H1 (cell line): ENCODE data around the gene DNAJB6. TPM values are rescaled to one million over a fixed set of nuclear protein-coding genes. Genes with fewer than 3 reads are reported as not detected.

Source experiments
- CTCF ChIA-PET: fragments of 300-600 bp; sonication (Branson Sonifier 250); formaldehyde crosslinking; loops from one replicate; lab custom pipeline; 2021; ENCODE audit not compliant: partially characterized antibody; lab: Charles Lee
- POLR2A ChIA-PET: fragments of 300-600 bp; sonication (Branson Sonifier 250); formaldehyde crosslinking; loops from one replicate; lab custom pipeline; 2021; ENCODE audit warnings: inconsistent platforms; ENCODE audit not compliant: partially characterized antibody; lab: Charles Lee
- DNase-seq, 2 experiments: peaks; one replicate each; pipeline versions ENCODE4 v3.0.0 to v3.0.0-alpha.2; 2010 to 2022; ENCODE audit warnings: low spot score in 2 of 2, low read depth in 1 of 2, mixed read lengths in 1 of 2
- FAIRE-seq: peaks from 2 replicates; lab custom pipeline; 2011; peaks lifted over from hg19 to GRCh38; lab: Jason Lieb, UNC
- H2AFZ ChIP-seq: 2 replicates; pipeline ENCODE4 v1.8.1; 2012; ENCODE audit warnings: low read length, inconsistent platforms
- H2AK5ac ChIP-seq: 2 replicates; pipeline ENCODE4 v1.6.1; 2013; ENCODE audit warnings: low read depth, low read length
- H2BK120ac ChIP-seq: replicated peaks from 2 replicates; pipeline ENCODE3; 2013; ENCODE audit warnings: low read depth, low read length, inconsistent platforms
- H2BK12ac ChIP-seq: 2 replicates; pipeline ENCODE4 v1.6.1; 2013; ENCODE audit warnings: low read depth, low read length
- H2BK15ac ChIP-seq: 2 replicates; pipeline ENCODE4 v1.6.1; 2013; ENCODE audit warnings: low read length
- H2BK20ac ChIP-seq: 2 replicates; pipeline ENCODE4 v1.6.1; 2013; ENCODE audit warnings: low read length
- H2BK5ac ChIP-seq: 2 replicates; pipeline ENCODE4 v1.6.1; 2013; ENCODE audit warnings: low read depth, low read length
- H3K14ac ChIP-seq: 2 replicates; pipeline ENCODE4 v1.6.1; 2013; ENCODE audit warnings: inconsistent platforms; ENCODE audit not compliant: insufficient read length
- H3K18ac ChIP-seq: 2 replicates; pipeline ENCODE4 v1.6.1; 2013; ENCODE audit warnings: low read length; ENCODE audit errors: extremely low read depth
- H3K23ac ChIP-seq: 2 replicates; pipeline ENCODE4 v1.6.1; 2013; ENCODE audit warnings: inconsistent platforms; ENCODE audit not compliant: insufficient read length
- H3K23me2 ChIP-seq: 2 replicates; pipeline ENCODE4 v1.6.1; 2013; ENCODE audit warnings: low read depth, low read length
- H3K27ac ChIP-seq: 2 replicates; pipeline ENCODE4 v1.6.1; 2011; ENCODE audit warnings: low read depth, low read length, inconsistent platforms
- H3K27me3 ChIP-seq, 4 experiments: replicated peaks in 1 of 4; 1 replicate in 1 of 4; 2 replicates in 3 of 4; pipeline versions ENCODE4 v1.6.1 to v1.8.1; 2011 to 2013; ENCODE audit warnings: low read length in 3 of 4, mild to moderate bottlenecking in 3 of 4, inconsistent platforms in 2 of 4, mixed read lengths in 2 of 4, moderate library complexity in 1 of 4; ENCODE audit not compliant: control insufficient read depth in 3 of 4, insufficient read depth in 3 of 4; ENCODE audit errors: extremely low read depth in 1 of 4
- H3K36me3 ChIP-seq, 4 experiments: 2 replicates each; pipeline versions ENCODE4 v1.6.1 to v1.8.1; 2011 to 2013; ENCODE audit warnings: mild to moderate bottlenecking in 4 of 4, low read length in 3 of 4, moderate library complexity in 2 of 4, control low read depth in 1 of 4, inconsistent platforms in 1 of 4; ENCODE audit not compliant: insufficient read depth in 4 of 4, control insufficient read depth in 2 of 4
- H3K4ac ChIP-seq: replicated peaks from 2 replicates; pipeline ENCODE3; 2013; ENCODE audit warnings: low read length, low read depth, mixed read lengths, inconsistent platforms; ENCODE audit not compliant: insufficient read length
- H3K4me1 ChIP-seq, 4 experiments: replicated peaks in 1 of 4; 1 replicate in 1 of 4; 2 replicates in 3 of 4; pipeline versions ENCODE4 v1.6.1 to v1.8.1; 2011 to 2013; ENCODE audit warnings: low read length in 3 of 4, inconsistent platforms in 2 of 4, mixed read lengths in 1 of 4; ENCODE audit not compliant: insufficient read depth in 4 of 4, control insufficient read depth in 3 of 4
- H3K4me2 ChIP-seq, 2 experiments: 2 replicates each; pipeline versions ENCODE4 v1.6.1 to v1.8.1; 2011 to 2013; ENCODE audit warnings: low read depth in 2 of 2, low read length in 2 of 2, control low read depth in 1 of 2, inconsistent platforms in 1 of 2, mild to moderate bottlenecking in 1 of 2; ENCODE audit not compliant: insufficient read depth in 1 of 2
- H3K4me3 ChIP-seq, 4 experiments: fragments of 200-600, 300-600 bp in 1 of 4; sonication (generic), shearing (Covaris generic), sonication (Bioruptor Twin) in 1 of 4; 2 replicates each; pipeline versions ENCODE4 v1.5.1 to v1.8.1; 2011 to 2016; ENCODE audit warnings: low read length in 4 of 4, low read depth in 3 of 4, control low read depth in 2 of 4, inconsistent platforms in 2 of 4, mild to moderate bottlenecking in 2 of 4, mixed read lengths in 1 of 4, moderate library complexity in 1 of 4; ENCODE audit not compliant: insufficient read depth in 2 of 4; ENCODE audit errors: extremely low read depth in 1 of 4
- H3K56ac ChIP-seq: replicated peaks from 2 replicates; pipeline ENCODE3; 2013; ENCODE audit warnings: low read depth, mild to moderate bottlenecking, mixed read lengths, low read length, inconsistent platforms; ENCODE audit not compliant: insufficient read length
- H3K79me1 ChIP-seq: 2 replicates; pipeline ENCODE4 v1.6.1; 2013; ENCODE audit warnings: low read depth, low read length, control low read depth
- H3K79me2 ChIP-seq, 2 experiments: 2 replicates each; pipeline versions ENCODE4 v1.6.1 to v1.8.1; 2012 to 2013; ENCODE audit warnings: low read length in 2 of 2, mild to moderate bottlenecking in 2 of 2, inconsistent platforms in 1 of 2; ENCODE audit not compliant: insufficient read depth in 2 of 2, control insufficient read depth in 1 of 2
- H3K9ac ChIP-seq, 4 experiments: replicated peaks in 1 of 4; 1 replicate in 1 of 4; 2 replicates in 3 of 4; pipeline versions ENCODE4 v1.6.1 to v1.8.1; 2011 to 2013; ENCODE audit warnings: low read depth in 3 of 4, low read length in 3 of 4, control low read depth in 2 of 4, mild to moderate bottlenecking in 2 of 4, moderate library complexity in 2 of 4, inconsistent platforms in 1 of 4; ENCODE audit errors: extremely low read depth in 1 of 4
- H3K9me3 ChIP-seq, 2 experiments: 2 replicates each; pipeline versions ENCODE4 v1.6.1 to v1.8.1; 2012 to 2013; ENCODE audit warnings: mild to moderate bottlenecking in 2 of 2, moderate library complexity in 2 of 2, control low read depth in 1 of 2, inconsistent platforms in 1 of 2, low read depth in 1 of 2, low read length in 1 of 2, mixed read lengths in 1 of 2; ENCODE audit not compliant: insufficient read depth in 2 of 2
- H4K20me1 ChIP-seq, 2 experiments: replicated peaks in 1 of 2; 2 replicates each; pipeline versions ENCODE3 to v1.8.1; 2011 to 2013; ENCODE audit warnings: inconsistent platforms in 2 of 2, low read length in 2 of 2, mild to moderate bottlenecking in 1 of 2; ENCODE audit not compliant: insufficient read depth in 2 of 2, control insufficient read depth in 1 of 2
- H4K5ac ChIP-seq: 2 replicates; pipeline ENCODE4 v1.6.1; 2013; ENCODE audit warnings: low read length, low read depth, mixed read lengths, inconsistent platforms; ENCODE audit not compliant: insufficient read length
- H4K8ac ChIP-seq: 2 replicates; pipeline ENCODE4 v1.8.0; 2013; ENCODE audit warnings: mild to moderate bottlenecking, moderate library complexity, low read length, inconsistent platforms; ENCODE audit not compliant: insufficient read depth; ENCODE audit errors: extremely low read depth
- H4K91ac ChIP-seq: replicated peaks from 2 replicates; pipeline ENCODE3; 2013; ENCODE audit warnings: low read length, mixed read lengths, inconsistent platforms; ENCODE audit not compliant: insufficient read length
- WGBS, 2 experiments: shearing (Covaris generic) in 1 of 2; methylation state at CpG; one replicate each; pipeline versions ENCODE4 v1.1.6 to v1.1.7; 2013 to 2015; ENCODE audit warnings: low lambda C conversion rate in 2 of 2, mixed read lengths in 2 of 2, inconsistent platforms in 1 of 2, low coverage in 1 of 2, missing lambda C conversion rate in 1 of 2; ENCODE audit not compliant: insufficient replicate concordance in 2 of 2, insufficient coverage in 1 of 2, insufficient read length in 1 of 2; ENCODE audit errors: extremely low coverage in 1 of 2, missing lambda C conversion rate in 1 of 2; 5-methylcytosine and 5-hydroxymethylcytosine counted together
- polyA plus RNA-seq, 7 experiments: library from polyadenylated mRNA; depleted of rRNA in 3 of 7; stranded (reverse) in 5 of 7; unstranded in 2 of 7; fragments of >200 nt in 5 of 7; fragments of 200-250 nt in 2 of 7; gene quantifications; 1 replicate in 5 of 7; 2 replicates in 1 of 7; 4 replicates in 1 of 7; pipeline versions ENCODE4 v1.2.1 to v1.2.3, GENCODE V29; 2011 to 2013; ENCODE audit warnings: missing spikeins in 2 of 7, mixed read lengths in 2 of 7
- total RNA-seq: library from RNA; stranded (reverse); fragmentation: NEBNext Ultra II Directional; extraction: Animal tissue kit (Norgen Biotek cat#: 25700); gene quantifications from 2 replicates; pipeline ENCODE4 v1.2.1, GENCODE V29; 2021
- TF ChIP-seq, protein P1 (sequence below): IDR thresholded peaks from 2 replicates; pipeline ENCODE4 v1.6.1; 2012; ENCODE audit warnings: inconsistent platforms

The DNAJB6 gene
- total and polyA plus RNA-seq, 2 of the 8 experiments (the other 6 are each of a cell fraction or from before 2014, with no cell fraction given) = 166 to 295 TPM

DNA sequence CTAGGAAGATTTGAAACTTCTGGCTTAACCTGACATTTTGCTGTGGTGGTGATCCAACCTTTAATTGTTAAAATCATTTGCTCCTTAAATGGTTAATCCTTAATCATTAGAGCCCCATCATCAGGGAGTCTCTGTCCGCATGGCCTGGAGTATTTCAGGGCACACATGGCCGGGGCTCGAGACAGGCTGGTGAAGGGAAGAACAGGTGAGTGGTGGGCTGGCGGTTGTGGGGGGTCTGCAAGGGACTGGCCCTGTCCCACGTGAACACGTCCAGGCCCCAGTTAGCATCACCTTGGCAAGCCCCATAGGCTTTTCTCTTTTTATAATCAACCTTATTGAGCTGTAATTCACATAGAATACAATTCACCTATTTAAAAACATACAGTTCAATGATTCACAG, 109.5 kb downstream of the DNAJB6 start:
- H3K9me3 ChIP-seq = peaks cover 6 to 15% of the 10 kb centered on the region in 2 experiments; a peak in 2 of 4 replicates
- H3K18ac ChIP-seq = no peak overlapping the region
- no peak overlapping the region for H3K23ac ChIP-seq
- no peak overlapping the region for H3K4ac ChIP-seq
- no peak overlapping the region for H4K91ac ChIP-seq
- no peak for DNase-seq
- H3K4me1 ChIP-seq = no peaks in the 10 kb centered on the region
- no peak overlapping the region for H4K8ac ChIP-seq
- H3K36me3 ChIP-seq = no peaks in the 10 kb centered on the region
- ChIA-PET CTCF (interaction anchor here (0.6 to 2.3 kb wide), 3 partner anchors 11 to 29 kb away, joined by 4 to 7 read pairs (median 6); no protein-coding TSS in a partner anchor), POLR2A (no interaction called here)
- H3K27me3 ChIP-seq = peaks cover 0 to 2% (median 0%) of the 10 kb centered on the region in 4 experiments; a peak in 1 of 7 replicates
- H4K5ac ChIP-seq = no peak overlapping the region
- 87% methylated on average over 6 of the region's 6 CpGs; no CpG with 5 or more reads in 1 of the 2 experiments for WGBS, 2 experiments
- H2BK15ac ChIP-seq = no peak overlapping the region
- TF ChIP-seq, protein P1, sequence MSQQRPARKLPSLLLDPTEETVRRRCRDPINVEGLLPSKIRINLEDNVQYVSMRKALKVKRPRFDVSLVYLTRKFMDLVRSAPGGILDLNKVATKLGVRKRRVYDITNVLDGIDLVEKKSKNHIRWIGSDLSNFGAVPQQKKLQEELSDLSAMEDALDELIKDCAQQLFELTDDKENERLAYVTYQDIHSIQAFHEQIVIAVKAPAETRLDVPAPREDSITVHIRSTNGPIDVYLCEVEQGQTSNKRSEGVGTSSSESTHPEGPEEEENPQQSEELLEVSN = no peak
- TF ChIP-seq, all 59 proteins: peak for 0
- Histone ChIP-seq H3K56ac (no peak overlapping the region), H3K79me2 (no peaks in the 10 kb centered on the region), H3K4me2 (no peak overlapping the region), H2AFZ (no peak overlapping the region), H2BK20ac (no peak overlapping the region), H3K9ac (no peak overlapping the region), H2BK12ac (no peak overlapping the region), H3K79me1 (no peaks in the 10 kb centered on the region), H3K27ac (no peak overlapping the region), H3K14ac (no peak overlapping the region), H3K23me2 (no peaks in the 10 kb centered on the region), H2BK120ac (no peak overlapping the region), H2AK5ac (no peak overlapping the region), H3K4me3 (no peak overlapping the region), H2BK5ac (no peak overlapping the region), H4K20me1 (no peaks in the 10 kb centered on the region)
- FAIRE-seq = no peak
